Activated CD8-positive, alpha-beta T cell treated with anti-CD3 and anti-CD28 coated beads for 36 hours (primary cell): ENCODE measurements around the gene TNFRSF1A. TPM values are rescaled to one million over a fixed set of nuclear protein-coding genes. Genes with fewer than 3 reads are reported as not detected.

Experiments
- ATAC-seq: fragments of 200-7000 bp; cut with Tn5 transposase; one replicate; pipeline ENCODE4 v1.10.0; 2021; ENCODE audit warnings: mild to moderate bottlenecking, moderate library complexity
- CTCF ChIA-PET: fragments of 350-600 bp; sonication (Branson Sonifier 250); formaldehyde crosslinking; loops from one replicate; lab custom pipeline; 2021; ENCODE audit warnings: antibody characterized with exemption; lab: Charles Lee
- POLR2A ChIA-PET: fragments of 350-600 bp; sonication (Branson Sonifier 250); formaldehyde crosslinking; loops from one replicate; lab custom pipeline; 2021; ENCODE audit warnings: antibody characterized with exemption; lab: Charles Lee
- DNase-seq: peaks from one replicate; pipeline ENCODE4 v3.0.0-alpha.2; 2020
- H3K27ac Mint-ChIP-seq: one replicate; pipeline ENCODE4 v1.8.0; 2021; ENCODE audit warnings: mild to moderate bottlenecking, mixed read lengths
- H3K27me3 Mint-ChIP-seq: one replicate; pipeline ENCODE4 v1.8.0; 2021; ENCODE audit warnings: mixed read lengths
- H3K36me3 Mint-ChIP-seq: one replicate; pipeline ENCODE4 v1.8.0; 2021; ENCODE audit warnings: low read depth, mixed read lengths
- H3K4me1 Mint-ChIP-seq: one replicate; pipeline ENCODE4 v1.8.0; 2021; ENCODE audit warnings: low read depth, mixed read lengths
- H3K4me3 Mint-ChIP-seq: one replicate; pipeline ENCODE4 v1.8.0; 2021; ENCODE audit warnings: mild to moderate bottlenecking, moderate library complexity, mixed read lengths
- H3K9me3 Mint-ChIP-seq: one replicate; pipeline ENCODE4 v1.8.0; 2021; ENCODE audit warnings: mixed read lengths
- CTCF ChIP-seq: fragments of 200-600 bp; IDR thresholded peaks from one replicate; pipeline ENCODE4 v1.8.0; 2022; ENCODE audit warnings: antibody characterized with exemption, mild to moderate bottlenecking
- intact Hi-C: fragments of 100-400 bp; cut with micrococcal nuclease; formaldehyde crosslinking; loops from one replicate; pipeline ENCODE4 v1.10.0; 2022
- total RNA-seq, 2 experiments: library from RNA; stranded (reverse); gene quantifications; one replicate each; pipeline ENCODE4 v1.2.3, GENCODE V29; 2021

The TNFRSF1A gene
- total RNA-seq, 2 experiments from 2014 or later = 40.6 TPM

GRCh38 chr12:6337958-6338433, 3.9 kb downstream of the TNFRSF1A start:
- POLR2A ChIA-PET = interaction anchor here (2.9 kb wide), 1 partner anchor 132 kb away, joined by 10 read pairs; the partner anchor contains the start of gene VAMP1

GRCh38 chr12:6336889-6337853, 4.7 kb downstream of the TNFRSF1A start:
- Mint-ChIP-seq H3K36me3 (peaks cover 41% of the 10 kb centered on the region), H3K27me3 (no peaks in the 10 kb centered on the region), H3K9me3 (no peaks in the 10 kb centered on the region), H3K4me3 (no peak overlapping the region), H3K4me1 (peaks cover 48% of the 10 kb centered on the region), H3K27ac (no peak overlapping the region)
- DNase-seq = peak; percentile 71
- ATAC-seq = peak; percentile 2
- intact Hi-C loops = loop anchor here (10.0 kb wide), 3 partner anchors 88 to 198 kb away; partner anchors contain the start of gene GAPDH
- ChIA-PET POLR2A (interaction anchor here (1.1 to 3.0 kb wide), 8 partner anchors 8 to 197 kb away, joined by 3 to 16 read pairs (median 6); partner anchors contain the start of genes CD27, GAPDH and VAMP1), CTCF (interaction anchor here (0.6 to 5.9 kb wide), 10 partner anchors 8 to 201 kb away, joined by 3 to 45 read pairs (median 10); no protein-coding TSS in a partner anchor)
- TF ChIP-seq CTCF = no peak

More at GRCh38 chr12:6337958-6338433, 3.9 kb downstream of the TNFRSF1A start:
- H3K36me3 Mint-ChIP-seq = peaks cover 35% of the 10 kb centered on the region
- H3K4me3 Mint-ChIP-seq = no peak overlapping the region
- H3K27ac Mint-ChIP-seq = no peak overlapping the region
- no peaks in the 10 kb centered on the region for H3K9me3 Mint-ChIP-seq
- no peak for TF ChIP-seq CTCF
- ATAC-seq = no peak
- no peaks in the 10 kb centered on the region for H3K27me3 Mint-ChIP-seq
- DNase-seq = no peak
- peaks cover 49% of the 10 kb centered on the region for H3K4me1 Mint-ChIP-seq
- CTCF ChIA-PET = interaction anchor here (5.4 kb wide), 1 partner anchor 128 kb away, joined by 31 read pairs; no protein-coding TSS in a partner anchor
- intact Hi-C loops = loop anchor here (10.0 kb wide), 3 partner anchors 87 to 197 kb away; partner anchors contain the start of gene GAPDH

- Mint-ChIP-seq H3K9me3 (no peaks in the 10 kb centered on the region), H3K27ac (no peak overlapping the region), H3K36me3 (peaks cover 44% of the 10 kb centered on the region), H3K27me3 (no peaks in the 10 kb centered on the region), H3K4me1 (peaks cover 47% of the 10 kb centered on the region), H3K4me3 (no peak overlapping the region)
- DNase-seq (peak; percentile 83), ATAC-seq (peak; percentile 54)
- no peak for TF ChIP-seq CTCF
- POLR2A ChIA-PET = interaction anchor here (1.0 to 3.0 kb wide), 13 partner anchors 8 to 198 kb away, joined by 3 to 16 read pairs (median 5); partner anchors contain the start of genes CD27, GAPDH, TAPBPL and VAMP1
- intact Hi-C loops = loop anchor here (10.0 kb wide), 3 partner anchors 89 to 199 kb away; partner anchors contain the start of gene GAPDH
- CTCF ChIA-PET = interaction anchor here (0.6 to 5.9 kb wide), 14 partner anchors 9 to 221 kb away, joined by 3 to 45 read pairs (median 6); no protein-coding TSS in a partner anchor
These were observed 5.6 kb downstream of the TNFRSF1A start for GRCh38 chr12:6336079-6336888.

GRCh38 chr12:6335451-6336078, 6.3 kb downstream of the TNFRSF1A start:
- CTCF ChIA-PET = interaction anchor here (0.7 to 5.9 kb wide), 22 partner anchors 8 to 222 kb away, joined by 3 to 45 read pairs (median 4); partner anchors contain the start of gene TAPBPL
- peak; percentile 96 for DNase-seq
- peaks cover 52% of the 10 kb centered on the region for H3K4me1 Mint-ChIP-seq
- peak; percentile 48 for TF ChIP-seq CTCF
- ATAC-seq = peak; percentile 71
- H3K4me3 Mint-ChIP-seq = no peak overlapping the region
- H3K27me3 Mint-ChIP-seq = no peaks in the 10 kb centered on the region
- intact Hi-C loops = loop anchor here (10.0 kb wide), 3 partner anchors 89 to 199 kb away; partner anchors contain the start of gene GAPDH
- POLR2A ChIA-PET = interaction anchor here (0.6 to 3.0 kb wide), 14 partner anchors 9 to 698 kb away, joined by 3 to 16 read pairs (median 6); partner anchors contain the start of genes CD27, GAPDH, TAPBPL and VAMP1
- H3K27ac Mint-ChIP-seq = no peak overlapping the region
- peaks cover 49% of the 10 kb centered on the region for H3K36me3 Mint-ChIP-seq
- no peaks in the 10 kb centered on the region for H3K9me3 Mint-ChIP-seq
